Heart left ventricle (tissue), 16 donors: ENCODE data around the gene APBB1. TPM values are rescaled to one million over a fixed set of nuclear protein-coding genes. Genes with fewer than 3 reads are reported as not detected.

Experiments used
- ATAC-seq, 4 donors: fragments of 200-7000 bp; cut with Tn5 transposase; one replicate each; pipeline ENCODE4 v1.9.1; 2020 to 2022; ENCODE audit warnings: moderate library complexity in 4 of 4, mild to moderate bottlenecking in 3 of 4, moderate number of reproducible peaks in 1 of 4
- DNase-seq, 5 donors: peaks; one replicate each; pipeline ENCODE4 v3.0.0-alpha.2; 2020
- H3K27ac ChIP-seq, 12 donors: fragments of 200-600 bp; sonication (generic) in 4 of 12; one replicate each; pipeline versions ENCODE4 v1.5.0 to v1.8.0; 2016 to 2022; ENCODE audit warnings: mild to moderate bottlenecking in 2 of 12
- H3K27me3 ChIP-seq, 9 donors: fragments of 200-600 bp; sonication (generic) in 2 of 9; one replicate each; pipeline versions ENCODE4 v1.5.1 to v1.8.0; 2016 to 2022; ENCODE audit warnings: mild to moderate bottlenecking in 3 of 9
- H3K36me3 ChIP-seq, 9 donors: fragments of 200-600 bp; sonication (generic) in 2 of 9; one replicate each; pipeline versions ENCODE4 v1.5.0 to v1.8.0; 2018 to 2022; ENCODE audit warnings: mild to moderate bottlenecking in 2 of 9
- H3K4me1 ChIP-seq, 12 donors: fragments of 200-600 bp; sonication (generic) in 4 of 12; one replicate each; pipeline versions ENCODE4 v1.5.0 to v1.8.0; 2016 to 2022; ENCODE audit warnings: mild to moderate bottlenecking in 3 of 12
- H3K4me3 ChIP-seq, 12 donors: fragments of 200-600 bp; sonication (generic) in 4 of 12; one replicate each; pipeline versions ENCODE4 v1.5.0 to v1.8.0; 2017 to 2022; ENCODE audit warnings: mild to moderate bottlenecking in 9 of 12, moderate library complexity in 4 of 12
- H3K9me3 ChIP-seq, 12 donors: fragments of 200-600 bp; sonication (generic) in 4 of 12; one replicate each; pipeline versions ENCODE4 v1.5.0 to v1.8.0; 2016 to 2022; ENCODE audit warnings: mild to moderate bottlenecking in 1 of 12
- POLR2A ChIP-seq, 2 donors: fragments of 450-650 bp; IDR thresholded peaks; one replicate each; pipeline ENCODE4 v1.6.1; 2017; ENCODE audit warnings: antibody characterized with exemption in 2 of 2, mild to moderate bottlenecking in 2 of 2, moderate library complexity in 2 of 2
- WGBS, 4 donors: extraction: QIAGEN DNeasy Blood & Tissue Kit in 2 of 4; methylation state at CpG; one replicate each; pipeline versions ENCODE4 v1.1.5 to v1.1.7; 2013 to 2018; 5-methylcytosine and 5-hydroxymethylcytosine counted together
- intact Hi-C, 10 donors: fragments of 100-400 bp; cut with DNase I; formaldehyde crosslinking; loops; one replicate each; pipeline versions ENCODE4 v1.11.1 to v1.14.2; 2022
- polyA plus RNA-seq, 2 donors: library from polyadenylated mRNA; stranded (reverse); fragments of 200-250 nt; gene quantifications; one replicate each; pipeline ENCODE4 v1.2.3, GENCODE V29; 2013
- total RNA-seq, 9 donors: library from RNA; depleted of rRNA in 2 of 9; stranded (reverse); fragments of >200 nt in 2 of 9; fragmentation: NEBNext Ultra II Directional in 3 of 9; extraction: Animal tissue kit (Norgen Biotek cat#: 25700) in 3 of 9; gene quantifications; one replicate each; pipeline versions ENCODE4 v1.1.0 to v1.2.4, GENCODE V29; 2016 to 2023
- TF ChIP-seq, protein P1 (sequence below), 12 donors: fragments of 200-600 bp; sonication (generic) in 4 of 12; IDR thresholded peaks; one replicate each; pipeline versions ENCODE4 v1.5.0 to v1.8.0; 2018 to 2022; ENCODE audit warnings: antibody characterized with exemption in 12 of 12, mild to moderate bottlenecking in 5 of 12
- donor health status: ischemic (EF 13 %, LVEDD 7.1; RV severe dilation, severe dysfunction).
- donor health status: healthy with polysubstance abuse.
- donor health status: DM: no; HTN: yes; CAD: no.
- donor health status: DM: no; HTN: no; CAD: no.
- donor health status: ischemic (EF 25% LVEDD 6.9; RV normal size, moderate dysfunction).
- donor health status: ischemic (EF 25% LVEDD 5.7; RV mildly dilated, moderate dysfunction).
- donor health status: healthy.
- donor health status: DM: yes; HTN: yes; CAD: no.
- donor health status: ischemic (EF 35%, LVEDD 5.7; RV mildly dilated, moderate dysfunction).
- donor health status: nonischemic (EF 11% LVEDD 7.7; RV severe dilation, severe dysfunction).
- donor health status: DM: yes; HTN: yes; CAD: no.
- donor health status: PGD.
- donor health status: ischemic (EF 29% LVEDD 5.4; RV normal size, mild dysfunction).
- donor health status: nonischemic (EF 23%, LVEDD 6.1; RV moderate dilation, normal function).

The APBB1 gene
- total and polyA plus RNA-seq, 11 donors: 50.3 to 103 (median 83.5) TPM

DNA sequence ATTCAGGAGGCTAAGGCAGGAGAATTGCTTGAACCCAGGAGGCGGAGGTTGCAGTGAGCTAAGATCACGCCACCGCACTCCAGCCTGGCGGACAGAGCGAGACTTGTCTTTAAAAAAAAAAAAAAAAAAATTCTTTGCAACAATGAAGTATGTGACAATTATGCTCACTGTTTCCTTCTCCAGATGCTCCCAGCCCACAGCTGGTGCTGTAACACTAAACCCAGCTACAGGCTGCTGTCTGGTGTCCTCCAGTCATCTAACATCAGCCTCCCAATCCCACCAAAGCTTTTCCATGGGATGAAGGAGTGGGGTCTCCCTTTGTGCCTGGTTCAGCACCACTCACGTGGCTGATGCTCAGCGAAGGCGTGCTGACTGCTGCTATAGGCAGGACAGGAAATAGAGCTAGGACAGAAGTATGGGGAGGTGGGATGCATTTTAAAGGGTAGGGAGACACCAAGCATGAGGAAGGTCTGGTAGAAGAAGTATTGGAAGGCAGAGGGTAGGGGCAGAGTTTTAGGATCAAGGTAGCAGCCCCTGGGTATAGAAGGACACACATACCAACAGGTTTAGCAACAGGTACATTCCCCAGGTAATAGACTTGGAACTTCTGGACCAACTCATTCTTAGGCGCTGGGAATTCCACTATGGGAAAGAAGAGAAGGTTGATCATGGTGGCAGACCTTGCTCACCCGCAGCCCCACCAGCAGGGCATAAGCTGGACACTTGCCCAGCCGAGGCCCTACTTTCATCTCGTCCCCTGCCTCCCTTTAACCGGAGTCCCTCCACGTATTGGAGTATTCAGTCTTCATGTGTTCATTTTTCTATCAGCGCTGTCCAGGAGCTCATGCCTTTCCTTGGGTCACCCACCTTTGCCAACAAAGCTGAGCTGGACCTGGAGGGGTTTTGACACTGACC is 18.2 kb downstream of the APBB1 start:
- ATAC-seq (no peak), DNase-seq (no peak)
- Histone ChIP-seq H3K27me3 (no peaks in the 10 kb centered on the region), H3K9me3 (no peaks in the 10 kb centered on the region), H3K27ac (no peak overlapping the region), H3K4me1 (peaks cover 0 to 18% (median 6%) of the 10 kb centered on the region in 12 donors), H3K36me3 (peaks cover 0 to 67% (median 42%) of the 10 kb centered on the region in 9 donors), H3K4me3 (no peak overlapping the region)
- TF ChIP-seq, protein P1, sequence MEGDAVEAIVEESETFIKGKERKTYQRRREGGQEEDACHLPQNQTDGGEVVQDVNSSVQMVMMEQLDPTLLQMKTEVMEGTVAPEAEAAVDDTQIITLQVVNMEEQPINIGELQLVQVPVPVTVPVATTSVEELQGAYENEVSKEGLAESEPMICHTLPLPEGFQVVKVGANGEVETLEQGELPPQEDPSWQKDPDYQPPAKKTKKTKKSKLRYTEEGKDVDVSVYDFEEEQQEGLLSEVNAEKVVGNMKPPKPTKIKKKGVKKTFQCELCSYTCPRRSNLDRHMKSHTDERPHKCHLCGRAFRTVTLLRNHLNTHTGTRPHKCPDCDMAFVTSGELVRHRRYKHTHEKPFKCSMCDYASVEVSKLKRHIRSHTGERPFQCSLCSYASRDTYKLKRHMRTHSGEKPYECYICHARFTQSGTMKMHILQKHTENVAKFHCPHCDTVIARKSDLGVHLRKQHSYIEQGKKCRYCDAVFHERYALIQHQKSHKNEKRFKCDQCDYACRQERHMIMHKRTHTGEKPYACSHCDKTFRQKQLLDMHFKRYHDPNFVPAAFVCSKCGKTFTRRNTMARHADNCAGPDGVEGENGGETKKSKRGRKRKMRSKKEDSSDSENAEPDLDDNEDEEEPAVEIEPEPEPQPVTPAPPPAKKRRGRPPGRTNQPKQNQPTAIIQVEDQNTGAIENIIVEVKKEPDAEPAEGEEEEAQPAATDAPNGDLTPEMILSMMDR (IDR thresholded peaks at IDR 0.05): no peak
- no peak for TF ChIP-seq POLR2A (IDR thresholded peaks at IDR 0.05)
- WGBS, 4 donors: 95 to 98% (median 97%) methylated on average over 15 of the region's 15 CpGs
- intact Hi-C loops: no loop called here

DNA sequence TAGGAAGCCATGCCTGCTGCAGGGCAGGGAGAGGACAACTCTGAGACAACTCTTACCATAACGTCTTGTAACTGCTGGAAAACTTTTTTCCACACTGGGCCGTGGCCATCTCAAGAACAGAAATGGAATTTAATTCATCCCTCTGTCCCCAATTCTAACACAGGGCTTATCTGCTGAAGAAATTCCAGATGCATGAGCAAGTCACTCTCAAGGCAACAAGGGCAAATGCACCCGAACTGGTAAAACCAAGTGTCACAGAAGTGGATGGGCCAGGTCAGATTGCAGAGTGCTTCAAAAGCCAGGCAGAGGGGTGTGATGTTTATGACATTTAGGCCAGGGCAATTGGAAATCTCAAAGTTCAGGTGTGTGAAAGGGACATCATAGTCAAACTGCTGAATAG is 21.3 kb downstream of the APBB1 start:
- no peak for DNase-seq
- Histone ChIP-seq H3K4me1 (peaks cover 0 to 23% (median 5%) of the 10 kb centered on the region in 12 donors), H3K4me3 (no peak overlapping the region), H3K36me3 (peaks cover 0 to 73% (median 47%) of the 10 kb centered on the region in 9 donors), H3K9me3 (no peaks in the 10 kb centered on the region), H3K27ac (peak overlapping the region in 1 of 12 donors; percentile 32), H3K27me3 (no peaks in the 10 kb centered on the region)
- ATAC-seq: no peak
- intact Hi-C loops: loop anchor here in 2 of 10 donors (10.0 kb wide), 2 partner anchors 287 to 307 kb away; partner anchors contain the start of gene MRPL17 (in 1 of the 2)
- 51 to 57% (median 54%) methylated on average over 3 of the region's 3 CpGs for WGBS, 4 donors
- TF ChIP-seq, protein P1 (IDR thresholded peaks at IDR 0.05): no peak
- TF ChIP-seq POLR2A (IDR thresholded peaks at IDR 0.05): no peak

DNA sequence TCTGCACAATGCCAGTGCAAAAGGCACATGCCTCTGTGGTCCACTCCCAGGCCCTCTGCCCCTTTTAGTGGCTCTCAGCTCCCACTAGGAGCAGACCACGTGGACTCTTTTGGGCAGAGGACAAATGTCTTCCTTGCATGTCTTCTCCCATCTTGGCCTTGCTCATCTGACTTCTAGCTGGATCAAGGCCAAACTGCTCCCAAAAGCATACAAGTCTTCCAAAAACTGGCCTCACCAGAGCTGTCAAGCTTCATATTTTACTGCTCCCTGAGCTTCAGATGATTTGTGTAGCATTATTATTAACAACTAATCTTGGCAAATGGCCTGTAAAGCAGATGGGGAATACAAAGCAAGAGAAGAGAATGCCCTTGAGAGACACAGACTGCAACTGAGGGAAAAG is 21.7 kb downstream of the APBB1 start:
- DNase-seq (no peak), ATAC-seq (no peak)
- Histone ChIP-seq H3K27me3 (no peaks in the 10 kb centered on the region), H3K9me3 (no peaks in the 10 kb centered on the region), H3K36me3 (peaks cover 0 to 69% (median 46%) of the 10 kb centered on the region in 9 donors), H3K4me3 (no peak overlapping the region), H3K4me1 (peaks cover 0 to 26% (median 4%) of the 10 kb centered on the region in 12 donors), H3K27ac (peak overlapping the region in 1 of 12 donors; percentile 32)
- WGBS, 4 donors: 33 to 68% (median 50%) methylated on average over 1 of the region's 1 CpG
- TF ChIP-seq POLR2A (IDR thresholded peaks at IDR 0.05): no peak
- TF ChIP-seq, protein P1 (IDR thresholded peaks at IDR 0.05): no peak
- intact Hi-C loops: loop anchor here in 2 of 10 donors (10.0 kb wide), 2 partner anchors 288 to 308 kb away; partner anchors contain the start of gene MRPL17 (in 1 of the 2)

DNA sequence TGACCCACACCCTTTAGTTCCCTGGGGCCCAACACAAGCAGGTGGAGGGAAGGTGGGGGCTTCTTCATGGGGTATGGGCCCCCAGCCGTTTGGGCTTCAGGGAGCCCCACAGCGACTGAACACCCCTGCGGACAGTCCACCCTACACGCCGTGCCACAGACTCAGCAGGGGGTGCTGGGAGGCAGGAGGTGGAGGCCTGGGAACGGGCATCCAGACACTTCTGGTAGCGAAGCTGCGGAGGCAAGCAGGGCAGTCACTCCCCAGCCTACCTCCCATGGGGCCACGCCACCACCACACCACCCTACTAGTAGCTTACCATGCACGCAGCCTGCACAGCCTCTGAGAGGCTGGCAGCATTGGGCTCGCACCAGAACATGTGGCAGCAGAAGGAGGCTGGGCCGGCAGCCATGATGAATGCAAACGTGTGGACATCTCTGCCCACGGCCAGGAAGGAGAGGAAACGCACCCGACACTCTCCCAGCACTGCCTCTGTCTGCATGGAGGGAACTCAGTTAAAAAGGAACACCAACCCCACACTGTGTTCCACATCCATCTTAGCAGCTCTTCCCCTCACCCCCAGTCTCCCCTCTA is 23.3 kb downstream of the APBB1 start:
- Histone ChIP-seq H3K27ac (no peak overlapping the region), H3K4me1 (peaks cover 0 to 36% (median 14%) of the 10 kb centered on the region in 12 donors), H3K9me3 (no peaks in the 10 kb centered on the region), H3K27me3 (no peaks in the 10 kb centered on the region), H3K4me3 (no peak overlapping the region), H3K36me3 (peaks cover 0 to 58% (median 35%) of the 10 kb centered on the region in 9 donors)
- no peak for TF ChIP-seq POLR2A (IDR thresholded peaks at IDR 0.05)
- TF ChIP-seq, protein P1 (IDR thresholded peaks at IDR 0.05): no peak
- no peak for DNase-seq
- 85 to 89% (median 87%) methylated on average over 13 to 16 of the region's 16 CpGs for WGBS, 4 donors
- ATAC-seq: no peak
- intact Hi-C loops: loop anchor here in 2 of 10 donors (10.0 kb wide), 2 partner anchors 289 to 309 kb away; partner anchors contain the start of gene MRPL17 (in 1 of the 2)
